NCI-H345 (cell line): ENCODE data around the gene MACF1.

Source experiments
- DNase-seq: peaks from one replicate; lab custom pipeline; 2025; lab: John Stamatoyannopoulos, UW

The MACF1 gene

GRCh38 chr1:39261712-39262221 is 57.3 kb downstream of the MACF1 start:
- DNase-seq, result no peak

GRCh38 chr1:39262802-39263201 is 58.3 kb downstream of the MACF1 start:
- DNase-seq, result no peak

DNA sequence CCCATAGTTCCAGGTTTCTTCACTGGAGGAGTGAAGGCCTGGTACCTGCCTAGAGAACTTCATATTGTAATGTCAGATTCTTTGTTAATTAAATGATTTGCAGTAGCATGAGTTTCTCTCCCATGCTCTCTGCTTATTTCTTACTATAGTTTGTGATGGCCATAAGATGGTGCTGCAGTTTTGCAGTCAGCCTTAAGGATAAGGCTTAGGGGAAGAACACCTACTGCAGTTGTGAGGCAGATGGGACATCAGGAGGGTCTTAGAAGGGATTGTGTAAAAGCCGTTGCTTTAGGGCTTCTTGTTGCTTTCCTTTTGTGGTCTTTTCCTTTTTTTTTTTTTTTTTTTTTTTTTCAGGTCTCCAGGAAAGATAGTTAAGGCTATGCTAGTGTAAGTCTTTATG is 61.8 kb downstream of the MACF1 start:
- DNase-seq, result no peak

- no peak for DNase-seq
These were observed 62.3 kb downstream of the MACF1 start for GRCh38 chr1:39266792-39267191.

- DNase-seq, result peak; percentile 14
These were observed 63.7 kb downstream of the MACF1 start for GRCh38 chr1:39268112-39268581.

DNA sequence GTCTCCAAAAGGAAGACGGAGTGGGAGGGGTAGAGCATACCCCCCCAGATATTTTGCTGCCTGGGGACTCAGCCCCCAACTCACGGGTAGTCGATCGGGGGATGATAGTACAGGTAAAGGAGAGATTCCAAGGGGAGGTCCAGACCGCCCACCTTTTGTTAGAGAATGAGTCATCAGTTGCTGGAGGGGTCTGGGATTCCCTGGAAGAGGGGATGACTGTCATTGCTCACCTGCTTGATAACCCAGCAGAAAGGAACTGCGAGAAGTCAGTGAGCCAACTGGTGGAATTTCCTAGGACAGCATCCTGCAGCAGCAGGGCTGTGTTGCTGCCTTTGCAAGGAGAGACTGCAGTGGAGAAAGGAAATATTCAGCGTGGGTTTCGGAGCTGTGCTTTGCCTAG is 64.4 kb downstream of the MACF1 start:
- no peak for DNase-seq

DNA sequence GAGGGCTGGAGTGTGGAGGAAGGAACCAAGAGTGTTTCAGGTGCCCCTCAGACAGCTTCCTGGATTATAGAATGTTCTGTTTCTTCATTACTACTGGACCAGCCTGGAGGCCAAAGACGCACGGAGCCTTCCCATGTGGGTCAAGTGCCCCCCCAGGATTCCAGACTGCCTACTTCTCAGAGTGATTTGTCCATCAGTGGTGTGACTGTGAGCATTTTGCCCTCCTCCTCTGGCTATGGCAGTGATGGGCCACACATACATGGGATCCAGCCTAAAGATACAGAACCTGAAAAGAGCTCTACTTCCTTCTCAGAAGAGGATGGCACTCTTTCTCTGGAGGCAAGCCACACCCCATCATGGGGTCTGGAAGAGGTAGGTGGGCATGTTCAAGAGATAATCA is 64.9 kb downstream of the MACF1 start:
- no peak for DNase-seq

DNA sequence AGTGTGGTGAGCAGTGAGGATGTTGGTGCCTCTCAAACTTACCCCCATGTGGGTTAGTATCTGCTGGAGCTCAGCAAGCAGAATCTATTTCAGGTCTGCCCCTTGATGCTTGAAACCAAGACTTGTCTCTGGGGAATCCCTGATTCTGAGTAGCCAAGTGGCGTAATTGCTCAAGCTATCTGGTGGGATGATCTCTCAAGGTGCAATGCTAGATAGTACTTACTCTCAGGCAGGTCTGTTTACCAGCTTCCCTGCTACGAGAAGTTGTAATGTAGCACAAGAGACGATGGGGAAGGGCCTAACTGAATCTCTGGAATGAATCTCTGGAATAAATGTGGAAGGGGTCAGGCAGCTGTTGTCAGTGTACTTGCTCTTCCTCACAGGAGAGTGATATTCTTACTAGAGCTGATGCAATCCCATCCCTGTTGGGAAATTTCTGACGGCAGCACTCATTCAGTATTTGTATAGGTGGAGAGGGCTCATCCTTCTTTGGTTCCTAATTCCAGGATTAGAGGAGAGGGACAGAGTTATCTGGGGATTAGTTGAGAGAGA is 65.4 kb downstream of the MACF1 start:
- no peak for DNase-seq

DNA sequence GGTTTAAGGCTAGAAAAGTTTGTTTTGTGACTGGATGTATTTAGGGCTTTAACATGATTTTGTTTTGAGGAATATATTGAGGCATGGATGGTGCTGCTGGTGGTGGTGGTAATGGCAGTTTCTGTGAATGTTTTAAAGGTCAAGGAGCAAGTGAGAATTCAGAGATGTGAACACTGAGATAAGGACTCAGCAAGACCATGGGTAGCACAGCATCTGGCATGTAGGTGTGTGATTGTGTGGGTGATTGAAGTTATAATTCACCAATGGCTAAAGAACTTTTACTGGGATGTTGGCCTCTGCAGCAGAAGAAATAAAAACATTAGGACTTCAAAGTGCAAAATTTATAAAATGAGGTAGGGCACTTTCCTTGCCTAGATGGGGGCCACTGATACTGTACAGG is 65.9 kb downstream of the MACF1 start:
- DNase-seq, result no peak

DNA sequence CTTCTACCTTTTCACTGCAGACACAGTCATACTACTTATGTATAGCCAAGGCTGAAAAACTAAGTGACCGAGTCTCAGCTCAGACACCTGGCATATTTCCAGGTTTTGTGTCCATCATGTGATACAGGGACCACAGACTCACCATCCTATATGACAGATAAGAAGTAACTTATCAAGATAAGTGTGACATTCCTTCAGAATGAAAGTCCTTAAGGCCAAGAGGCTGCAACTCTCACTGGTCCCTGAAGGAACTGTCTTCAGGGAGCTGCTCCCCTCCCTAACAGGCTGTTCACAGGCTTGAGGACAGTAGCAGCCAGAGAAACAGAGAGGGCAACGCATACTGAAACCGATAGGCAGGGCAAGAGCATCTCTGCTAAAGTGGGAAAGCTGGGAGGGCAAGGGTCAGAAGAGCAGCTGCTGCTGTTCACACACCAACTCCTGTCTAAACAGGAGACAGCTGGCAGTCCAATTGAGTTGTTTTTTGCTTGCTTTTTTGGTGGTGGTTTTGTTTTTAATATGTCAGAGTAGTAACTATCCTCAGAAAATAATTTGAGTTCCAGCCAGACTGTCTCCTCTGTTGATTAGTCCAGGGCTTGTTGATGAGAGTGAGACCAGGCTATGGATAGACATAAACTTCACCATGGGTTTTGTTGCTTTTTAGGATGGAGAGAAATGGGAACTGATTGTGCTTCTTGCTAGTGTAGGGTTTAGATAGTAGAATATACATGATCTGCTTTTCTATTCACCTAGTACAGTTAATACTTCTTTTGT is 67.7 kb downstream of the MACF1 start:
- DNase-seq, result peak; percentile 9

GRCh38 chr1:39272798-39273469 is 68.4 kb downstream of the MACF1 start:
- no peak for DNase-seq

DNA sequence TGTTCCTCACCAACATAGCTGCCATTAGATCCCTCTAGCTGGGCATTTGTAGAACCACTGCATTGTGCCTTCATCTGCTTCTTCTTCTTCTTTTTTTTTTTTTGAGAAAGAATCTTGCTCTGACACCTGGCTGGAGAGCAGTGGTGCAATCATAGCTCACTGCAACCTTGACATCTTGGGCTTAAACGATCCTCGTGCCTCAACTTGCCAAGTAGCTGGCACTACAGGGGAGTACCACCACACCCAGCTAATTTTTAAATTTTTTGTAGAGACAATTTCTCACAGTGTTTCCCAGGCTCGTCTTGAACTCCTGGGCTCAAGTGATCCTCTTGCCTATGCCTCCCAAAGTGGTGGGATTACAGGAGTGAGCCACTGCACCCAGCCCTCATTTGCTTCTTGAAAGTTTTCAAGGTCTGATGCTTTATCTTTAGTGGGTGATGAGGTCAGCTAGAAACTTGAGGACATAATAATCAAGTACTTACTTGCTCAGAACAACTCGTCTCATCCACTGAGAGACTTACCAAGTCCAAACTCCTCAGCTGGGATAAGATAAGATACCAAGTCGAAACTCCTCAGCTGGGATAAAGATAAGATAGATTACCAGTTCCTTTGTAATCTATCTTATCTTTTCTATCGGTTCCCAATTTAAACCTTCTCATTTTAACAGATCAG is 71.5 kb downstream of the MACF1 start:
- DNase-seq, result no peak

DNA sequence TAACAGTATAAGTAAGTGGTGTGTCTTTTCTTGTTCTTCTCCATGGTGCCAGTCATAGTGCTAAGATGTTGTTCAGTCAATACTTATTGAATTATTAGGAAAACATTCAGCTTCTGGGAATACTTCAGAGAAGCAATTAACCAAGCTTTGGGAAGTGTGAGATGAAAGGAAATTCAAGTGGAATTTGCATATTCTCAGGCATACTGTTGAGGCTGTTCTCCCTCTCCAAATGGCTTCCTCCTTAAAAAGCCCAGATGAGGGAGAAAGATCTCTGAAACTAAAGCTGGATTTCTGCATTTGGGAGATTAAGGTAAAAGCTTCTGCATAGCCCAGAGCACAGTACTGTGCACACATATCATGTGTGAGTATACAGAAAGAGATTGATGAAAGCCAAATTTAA is 73.4 kb downstream of the MACF1 start:
- DNase-seq, result no peak

- no peak for DNase-seq
These were observed 78.2 kb downstream of the MACF1 start for GRCh38 chr1:39282537-39283216.

DNA sequence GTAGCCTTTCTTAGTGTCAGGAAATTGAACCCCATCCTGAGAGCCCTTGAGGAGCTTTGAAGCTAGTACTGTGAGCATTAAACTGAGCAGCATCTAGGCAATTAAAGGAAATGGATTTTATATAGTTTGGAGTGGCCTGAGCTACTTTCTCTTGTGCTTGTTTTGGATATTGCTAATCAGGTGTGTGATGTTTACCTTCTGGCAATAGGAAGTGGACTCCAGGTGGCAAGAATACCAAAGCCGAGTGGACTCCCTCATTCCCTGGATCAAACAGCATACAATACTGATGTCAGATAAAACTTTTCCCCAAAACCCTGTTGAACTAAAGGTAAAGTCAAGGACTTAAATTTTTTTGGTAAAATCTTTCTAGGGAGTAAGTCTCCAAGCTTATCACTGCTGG is 79.4 kb downstream of the MACF1 start:
- DNase-seq, result no peak

- no peak for DNase-seq
These were observed 83.0 kb downstream of the MACF1 start for GRCh38 chr1:39287541-39287940.

- no peak for DNase-seq
These were observed 84.4 kb downstream of the MACF1 start for GRCh38 chr1:39288735-39289465.

DNA sequence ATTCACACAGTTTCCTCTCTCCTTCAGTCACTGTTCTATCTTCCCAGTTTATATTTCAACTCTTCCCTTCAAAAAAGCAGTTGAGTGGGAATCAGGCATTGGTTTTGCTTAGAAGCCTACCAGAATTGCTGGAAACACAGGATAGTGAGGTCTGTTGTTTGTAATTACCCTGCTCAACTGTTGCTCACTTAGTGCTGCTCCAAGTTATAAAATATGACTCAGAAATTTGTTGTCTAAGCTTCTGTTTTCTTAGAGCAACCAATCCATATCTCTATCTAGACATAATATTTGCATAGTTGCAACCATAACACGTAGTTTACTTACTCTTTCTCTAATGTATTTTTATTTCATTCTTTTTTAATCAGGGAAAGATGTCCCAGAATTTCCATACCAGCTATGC is 87.9 kb downstream of the MACF1 start:
- no peak for DNase-seq

DNA sequence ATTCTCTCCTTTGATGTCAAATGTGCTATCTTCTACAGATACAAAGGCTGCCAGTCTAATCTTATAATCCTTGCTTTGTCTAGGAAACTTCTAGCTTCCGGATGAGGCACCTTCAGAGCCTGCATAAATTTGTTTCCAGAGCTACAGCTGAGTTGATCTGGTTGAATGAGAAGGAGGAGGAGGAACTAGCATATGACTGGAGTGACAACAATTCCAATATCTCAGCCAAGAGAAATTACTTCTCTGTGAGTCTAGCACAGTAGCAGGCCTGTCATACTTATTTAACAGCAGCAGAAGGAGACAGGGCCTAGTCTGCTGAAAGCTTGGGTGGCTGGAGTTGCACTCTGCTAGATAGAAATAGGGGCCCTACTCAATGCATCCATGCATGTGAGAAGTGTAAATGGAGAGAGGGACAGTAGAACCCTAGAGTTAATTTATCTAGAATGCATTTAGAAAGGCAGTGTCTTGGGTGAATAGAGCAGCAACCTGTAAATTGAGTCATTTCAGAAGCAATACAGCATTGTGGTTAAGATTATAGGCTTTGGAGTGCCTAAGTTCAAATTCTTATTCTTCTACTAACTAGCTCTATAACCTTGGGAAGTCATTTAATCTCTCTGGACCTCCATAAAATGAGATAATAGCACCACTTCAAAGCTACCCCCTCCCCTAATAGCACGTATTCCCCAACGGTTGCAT is 89.0 kb downstream of the MACF1 start:
- DNase-seq, result no peak

- no peak for DNase-seq
These were observed 90.0 kb downstream of the MACF1 start for GRCh38 chr1:39294531-39294930.

DNA sequence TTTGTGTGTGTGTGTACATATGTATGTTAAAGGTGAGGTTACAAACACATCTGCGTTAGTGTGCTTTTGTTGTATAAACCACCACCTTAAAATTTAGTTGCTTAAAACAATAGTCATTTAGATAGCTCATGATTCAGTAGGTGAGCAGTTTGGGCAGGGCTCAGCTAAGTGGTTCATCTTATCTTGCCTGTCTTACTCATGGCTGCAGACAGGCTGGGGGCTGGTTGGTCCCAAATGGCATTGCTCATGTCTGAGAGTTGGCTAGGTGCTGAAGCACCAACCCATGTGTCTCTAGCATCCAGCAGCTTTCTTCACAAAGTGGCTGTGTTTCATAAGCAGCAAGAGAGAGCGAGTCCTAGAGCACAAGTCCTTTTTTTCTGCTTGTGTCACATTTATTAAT is 91.4 kb downstream of the MACF1 start:
- no peak for DNase-seq
